GM21423 (cell line): ENCODE data around the gene HNRNPA2B1.

Experiments
- ATAC-seq: cut with Tn5 transposase; IDR thresholded peaks from one replicate; pipeline ENCODE4 v1.9.1; 2021; ENCODE audit warnings: mild to moderate bottlenecking, moderate library complexity; ENCODE audit not compliant: unreplicated experiment

Gene HNRNPA2B1

DNA sequence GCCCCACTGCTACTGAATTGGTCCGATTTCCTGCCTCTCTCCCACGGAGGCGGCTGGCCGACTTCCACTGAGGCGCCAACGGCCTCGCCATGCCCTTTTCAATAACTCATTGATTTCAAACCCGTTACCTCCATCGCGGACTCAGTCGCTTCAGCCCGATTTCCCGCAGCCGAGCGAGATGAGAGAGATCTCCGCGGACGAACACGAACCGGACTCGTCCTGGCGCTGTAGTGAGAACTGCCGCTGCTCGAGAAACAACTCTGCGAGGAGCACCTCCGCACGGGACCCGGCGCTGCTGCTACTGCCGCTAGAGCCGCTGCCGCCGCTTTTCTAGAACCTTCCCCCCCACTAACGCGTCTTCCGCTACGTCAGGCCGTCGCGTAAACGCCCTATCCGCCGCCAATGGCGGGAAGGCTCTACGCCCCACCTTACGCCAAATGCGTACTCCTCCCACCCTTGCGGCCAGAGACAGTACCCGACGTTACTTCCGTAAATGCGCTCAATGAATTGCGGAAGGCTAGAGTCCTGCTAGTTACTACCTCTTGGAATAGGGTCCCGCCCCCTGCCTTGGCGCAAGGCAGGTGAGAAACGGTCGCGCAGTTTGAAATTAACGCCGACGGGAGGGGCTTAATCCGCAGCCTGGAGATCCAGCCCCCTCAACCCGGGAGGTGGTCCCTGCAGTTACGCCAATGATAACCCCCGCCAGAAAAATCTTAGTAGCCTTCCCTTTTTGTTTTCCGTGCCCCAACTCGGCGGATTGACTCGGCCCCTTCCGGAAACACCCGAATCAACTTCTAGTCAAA lies at the start of gene HNRNPA2B1:
Gene HNRNPA2B1, minus strand, starts transcription at position 303 of the 803 bp plus-strand sequence. Its CDS starts 169 bp downstream, at position 134.
- peak; percentile 62 for ATAC-seq

DNA sequence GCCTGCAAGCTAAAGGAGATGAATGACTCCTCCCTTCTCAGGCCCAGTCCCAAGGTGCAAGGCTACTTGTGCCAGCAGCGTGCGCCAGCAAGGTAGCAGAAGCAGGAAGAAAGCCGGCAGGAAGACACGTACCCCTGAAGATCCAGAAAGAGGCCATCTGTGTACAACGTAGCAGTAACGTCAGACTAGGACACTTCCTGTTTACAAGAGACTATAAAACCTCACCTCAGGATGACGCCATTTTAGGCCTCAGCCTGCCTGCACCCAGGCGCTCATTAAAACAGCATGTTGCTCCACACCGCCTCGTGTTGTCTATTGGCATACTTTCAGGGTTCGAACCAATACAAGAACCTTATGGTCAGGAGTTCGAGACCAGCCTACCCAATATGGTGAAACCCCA lies 49.7 kb upstream of the HNRNPA2B1 start:
- no peak for ATAC-seq

DNA sequence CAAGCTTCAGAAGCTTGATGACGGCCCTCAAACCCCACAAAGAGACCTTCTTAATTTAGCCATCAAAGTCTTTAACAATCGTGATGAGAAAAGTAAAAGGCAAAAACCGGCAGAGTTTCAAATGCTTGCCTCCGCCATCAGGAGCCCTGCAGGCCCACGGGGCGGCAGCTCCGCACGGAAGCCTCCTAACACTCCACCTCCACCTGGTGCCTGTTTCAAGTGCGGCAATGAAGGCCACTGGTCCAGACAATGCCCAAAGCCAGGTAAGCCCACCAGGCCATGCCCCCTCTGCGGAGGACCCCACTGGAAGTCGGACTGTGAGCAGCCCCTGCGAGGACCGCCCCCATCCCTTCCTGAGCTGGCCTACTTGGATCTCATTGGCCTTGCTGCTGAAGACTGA lies 44.6 kb upstream of the HNRNPA2B1 start:
- no peak for ATAC-seq

DNA sequence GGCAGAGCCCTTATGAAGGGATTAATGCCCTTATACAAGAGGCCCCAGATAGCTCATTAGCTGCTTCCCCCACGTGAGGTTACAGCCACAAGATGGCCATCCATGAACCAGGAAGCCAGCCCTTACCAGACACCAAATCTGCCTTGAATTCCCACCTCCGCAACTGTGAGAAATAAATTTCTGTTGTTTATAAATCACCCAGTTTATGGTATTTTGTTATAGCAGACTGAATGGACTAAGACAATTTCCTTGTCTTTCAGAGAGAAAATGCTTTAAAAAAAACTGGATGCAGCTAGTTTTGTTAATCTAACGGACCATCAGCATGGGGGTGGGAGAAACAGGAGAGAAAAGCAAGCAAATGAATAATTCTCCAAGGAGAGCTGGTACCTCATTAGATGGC lies 37.5 kb upstream of the HNRNPA2B1 start:
- ATAC-seq: no peak

DNA sequence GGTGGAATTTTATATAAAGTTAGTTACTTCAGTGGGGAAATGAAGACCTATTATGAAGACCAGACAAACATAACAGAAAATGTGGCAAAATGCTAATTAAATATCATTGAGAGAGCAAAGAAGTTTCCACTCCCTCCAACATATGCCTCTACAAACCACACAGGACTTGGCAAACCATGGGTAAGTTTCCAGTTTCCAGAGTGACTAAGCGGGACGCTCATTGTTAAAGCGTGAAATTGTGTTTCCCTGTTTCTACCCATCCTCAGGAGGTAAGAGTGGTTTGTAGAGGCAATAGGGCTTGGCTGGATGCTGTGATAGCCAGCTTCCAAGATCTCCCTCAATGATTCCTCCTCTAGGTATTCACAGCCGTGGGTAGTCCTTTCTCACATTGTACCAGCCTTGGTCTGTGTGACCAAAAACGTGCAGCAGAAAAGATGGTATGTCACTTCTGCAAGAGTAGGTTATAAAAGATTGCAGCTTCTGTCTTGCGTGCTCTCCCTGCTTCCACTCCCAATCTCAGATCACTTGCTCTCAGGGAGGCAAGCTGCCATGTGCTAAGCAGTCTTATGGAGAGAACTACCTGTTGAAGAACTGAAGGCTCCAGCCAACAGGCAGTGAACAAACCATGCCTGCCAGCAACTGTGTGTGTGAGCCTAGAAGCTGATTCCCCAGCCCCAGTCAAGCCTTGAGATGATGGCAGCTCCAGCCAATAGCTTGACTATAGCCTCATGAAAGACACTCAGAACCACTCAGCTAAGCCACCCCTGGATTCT lies 36.7 kb upstream of the HNRNPA2B1 start:
- ATAC-seq: no peak

DNA sequence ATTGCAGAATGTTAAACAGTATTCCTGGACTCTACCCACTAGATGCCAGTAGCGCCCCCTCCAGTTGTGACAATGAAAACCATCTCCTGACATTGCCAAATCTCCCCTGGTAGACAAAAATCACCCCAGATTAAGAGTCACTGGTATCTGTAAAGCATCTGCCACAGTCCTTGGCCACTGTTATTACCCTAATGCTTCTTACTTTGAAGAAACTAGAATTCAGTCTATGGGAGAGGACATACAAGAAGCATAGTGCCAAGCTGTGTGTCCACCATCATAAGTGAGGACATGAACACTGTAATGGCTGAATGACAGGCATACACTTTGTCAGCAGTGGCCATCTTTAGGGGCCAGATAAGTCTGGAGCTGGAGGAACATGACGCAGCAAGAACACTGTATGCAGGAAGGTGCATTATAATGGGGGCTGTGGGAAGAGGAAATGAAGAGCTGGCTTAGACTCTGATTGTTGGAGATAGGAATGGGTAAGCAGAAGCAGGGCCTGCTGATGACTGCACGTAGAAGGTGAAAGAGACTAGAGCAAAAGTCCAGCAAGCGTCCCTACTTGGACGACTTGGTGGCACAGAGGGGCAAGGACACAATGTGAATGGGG lies 33.5 kb upstream of the HNRNPA2B1 start:
- ATAC-seq: no peak

DNA sequence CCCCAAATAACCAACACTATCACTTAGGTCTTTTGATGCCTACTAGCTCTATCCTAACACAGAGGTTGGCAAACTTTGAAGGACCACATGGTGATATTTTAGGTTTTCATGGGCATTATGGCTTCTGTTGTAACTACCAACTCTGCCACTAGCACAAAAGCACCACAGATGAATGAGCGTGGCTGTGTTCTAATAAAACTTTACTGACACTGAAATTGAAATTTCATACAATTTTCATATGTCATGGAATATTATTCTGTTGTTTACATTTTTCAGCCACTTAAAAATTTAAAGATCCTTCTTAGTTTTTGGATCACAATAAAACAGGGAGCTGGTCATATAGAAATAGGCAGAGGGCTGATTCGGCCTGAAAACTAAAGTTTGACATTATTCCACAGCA lies 27.4 kb upstream of the HNRNPA2B1 start:
- no peak for ATAC-seq

DNA sequence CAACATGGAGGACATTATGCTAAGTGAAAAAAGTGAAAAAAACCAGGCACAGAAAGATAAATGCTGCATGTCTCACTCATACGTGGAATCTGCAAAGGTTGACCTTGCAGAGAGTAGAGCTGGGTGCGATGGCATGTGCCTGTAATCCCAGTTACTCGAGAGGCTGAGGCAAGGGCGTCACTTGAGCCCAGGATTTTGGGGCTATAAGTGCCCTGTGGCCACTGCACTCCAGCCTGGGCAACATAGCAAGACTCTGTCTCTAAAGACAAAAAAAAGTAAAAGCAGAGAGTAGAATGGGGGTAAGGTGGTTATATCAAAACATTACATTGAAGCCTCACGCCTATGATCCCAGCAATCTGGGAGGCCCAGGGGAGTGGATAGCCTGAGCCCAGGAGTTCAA lies 23.8 kb upstream of the HNRNPA2B1 start:
- no peak for ATAC-seq

DNA sequence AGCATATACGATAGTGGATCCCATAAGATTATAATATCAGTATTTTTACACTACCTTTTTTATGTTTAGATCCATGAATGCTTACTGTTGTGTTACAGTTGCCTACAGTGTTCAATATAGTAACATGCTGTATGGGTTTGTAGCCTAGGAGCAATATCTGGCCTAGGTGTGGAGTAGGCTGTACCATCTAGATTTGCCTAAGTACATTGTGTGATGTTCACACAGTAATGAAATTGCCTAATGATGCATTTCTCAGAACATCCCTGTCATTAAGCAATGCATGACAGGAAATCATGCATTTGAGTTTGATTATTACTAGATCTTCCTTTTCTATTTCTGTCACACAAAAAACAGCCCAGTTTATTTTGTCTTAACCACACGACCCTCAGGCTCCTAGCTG lies 15.5 kb upstream of the HNRNPA2B1 start:
- no peak for ATAC-seq

DNA sequence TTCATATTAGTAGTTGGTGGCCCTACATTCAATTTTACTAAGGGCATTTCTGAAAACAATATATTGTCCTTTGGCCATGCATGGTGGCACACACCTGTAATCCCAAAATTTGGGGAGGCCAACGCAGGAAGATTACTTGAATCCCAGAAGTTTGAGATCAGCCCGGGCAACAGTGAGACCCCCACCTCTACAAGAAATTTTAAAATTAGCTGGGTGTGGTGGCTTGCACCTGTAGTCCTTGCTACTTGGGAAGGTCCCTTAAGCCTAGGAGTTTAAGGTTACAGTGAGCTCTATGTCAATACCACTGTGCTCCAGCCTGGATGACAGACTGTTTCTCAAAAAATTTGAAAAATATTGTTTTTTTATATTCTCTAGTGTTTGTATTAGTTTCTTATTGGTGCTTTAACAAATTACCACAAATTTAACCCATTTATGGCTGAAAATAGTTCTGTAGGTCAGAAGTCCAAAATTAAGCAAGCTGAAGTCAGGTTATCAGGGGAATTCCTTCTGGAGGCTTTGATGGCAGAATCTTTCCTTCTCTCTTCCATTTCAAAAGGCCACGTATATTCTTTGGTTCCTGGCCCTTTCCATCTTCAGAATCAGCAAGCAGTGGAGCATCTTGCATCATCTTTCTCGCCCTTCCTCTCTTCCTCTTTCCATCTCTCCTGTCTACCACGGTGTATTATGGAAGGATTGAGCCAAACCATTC lies 13.4 kb upstream of the HNRNPA2B1 start:
- no peak for ATAC-seq

DNA sequence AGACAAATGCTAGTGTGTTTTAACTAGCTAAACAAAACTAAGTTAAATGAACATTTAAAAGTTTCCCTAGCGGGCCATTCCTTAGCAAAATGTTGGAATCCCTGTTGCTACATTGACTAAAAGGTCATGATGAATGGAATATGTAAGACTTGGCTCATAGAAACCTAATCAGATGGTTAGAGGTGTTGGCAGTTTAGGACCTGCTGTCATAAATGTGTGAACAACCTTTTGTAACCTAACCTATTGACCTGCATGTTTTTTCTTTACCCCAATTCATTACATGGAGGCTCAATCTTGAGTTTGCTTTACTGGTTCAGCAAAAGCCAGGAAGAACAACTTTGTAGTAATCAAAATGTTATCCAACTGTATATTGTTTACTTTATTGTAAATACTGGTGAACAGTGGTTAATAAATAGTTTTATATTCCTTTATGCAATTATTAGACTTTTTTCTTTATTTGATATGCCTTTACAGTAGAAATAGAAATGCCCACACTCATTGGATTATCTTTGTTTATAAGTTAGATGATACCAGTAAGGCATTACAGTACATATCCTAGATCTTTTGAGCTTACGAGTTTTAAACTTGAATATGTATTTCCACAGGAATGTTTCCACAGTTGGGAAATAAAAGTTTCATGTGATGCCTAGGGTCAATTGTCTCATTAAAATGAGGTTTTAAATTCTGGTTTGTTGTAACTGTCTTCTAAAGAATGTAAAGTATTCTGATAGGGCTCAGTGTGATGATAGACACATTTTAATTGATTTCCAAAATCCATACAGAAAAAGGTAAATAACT lies 12.6 kb upstream of the HNRNPA2B1 start:
- no peak for ATAC-seq

DNA sequence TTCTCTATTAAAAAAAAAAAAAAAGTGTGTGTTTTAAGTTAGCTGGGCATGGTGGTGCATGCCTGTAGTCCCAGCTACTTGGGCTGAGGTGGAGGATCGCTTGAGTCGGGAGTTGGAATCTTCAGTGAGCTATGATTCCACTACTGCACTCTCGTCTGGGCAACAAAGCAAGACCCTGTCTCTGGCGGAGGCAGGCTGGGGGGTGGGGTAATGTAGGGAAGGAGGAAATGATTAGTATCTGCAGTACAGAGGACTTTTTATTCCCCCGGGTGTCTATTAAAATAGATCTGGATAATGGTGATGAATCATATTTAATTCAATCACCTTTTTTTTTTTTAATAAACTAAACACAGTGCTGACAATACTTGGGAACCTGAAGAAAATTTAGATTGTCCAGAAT lies 7.5 kb upstream of the HNRNPA2B1 start:
- no peak for ATAC-seq

DNA sequence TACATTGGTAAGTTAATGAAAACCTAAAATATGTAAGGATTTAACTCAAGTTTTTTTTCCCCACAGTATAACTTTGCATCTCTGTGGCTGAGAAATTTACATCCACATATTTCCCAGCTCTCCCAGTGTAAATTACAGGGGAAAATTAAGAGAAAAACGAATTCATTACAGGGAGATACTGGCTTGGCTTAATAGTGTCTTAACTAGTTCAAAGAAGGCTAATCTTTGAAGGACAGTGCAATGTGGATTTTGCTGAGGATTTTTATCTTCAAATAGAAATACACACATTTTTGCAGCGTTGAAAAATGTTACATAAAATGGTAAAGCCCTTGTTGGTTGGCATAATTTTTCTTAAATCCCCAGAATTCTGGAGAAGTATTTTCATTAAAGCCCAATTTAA lies 2.5 kb upstream of the HNRNPA2B1 start:
- ATAC-seq: no peak

DNA sequence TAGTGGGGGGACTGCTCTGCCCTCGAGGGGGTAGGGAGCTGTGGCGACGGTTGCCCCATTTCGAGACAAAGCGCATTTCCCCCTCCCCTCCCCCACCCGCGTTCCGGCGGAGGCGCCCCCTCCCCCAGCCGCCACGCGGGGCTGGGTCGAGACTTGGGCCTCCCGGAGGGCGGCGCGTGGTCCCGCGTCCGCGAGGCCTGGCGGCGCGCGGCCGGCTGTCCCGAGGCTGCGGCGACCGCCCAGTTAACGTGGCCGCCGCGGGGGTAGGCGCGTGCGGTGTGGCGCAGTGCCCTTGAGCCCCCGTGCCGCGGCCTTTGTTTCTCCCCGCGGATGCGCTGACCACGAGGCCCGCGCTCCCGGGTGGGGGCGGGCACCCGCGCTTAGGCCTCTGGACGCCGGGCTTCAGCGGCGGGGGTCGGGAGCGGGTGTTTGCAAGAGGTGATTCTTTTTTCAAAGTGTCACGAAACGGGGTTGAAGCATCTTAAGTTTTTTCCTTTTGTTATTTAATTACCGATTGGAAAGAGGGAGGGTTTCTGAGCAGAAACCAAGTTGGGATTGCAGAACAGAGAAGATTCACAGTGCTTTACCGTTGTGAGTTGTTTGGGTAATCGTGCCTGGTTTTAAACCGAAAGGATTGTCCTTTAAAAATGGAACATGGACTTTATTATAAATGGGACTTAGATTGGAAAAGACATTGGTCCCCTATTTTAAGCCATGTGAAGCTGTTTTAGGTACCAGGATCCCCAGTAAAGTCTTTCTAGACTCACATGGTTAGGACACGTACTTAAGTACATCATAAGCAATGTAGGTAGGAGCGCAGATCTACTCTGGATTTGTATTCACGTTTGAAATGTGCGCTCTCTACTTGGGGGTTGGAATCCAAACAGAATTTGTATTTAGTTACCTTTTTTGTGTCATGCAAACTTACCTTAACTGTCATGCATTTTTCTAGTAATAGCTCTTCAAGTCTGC lies 1.8 kb upstream of the HNRNPA2B1 start:
- ATAC-seq: no peak

DNA sequence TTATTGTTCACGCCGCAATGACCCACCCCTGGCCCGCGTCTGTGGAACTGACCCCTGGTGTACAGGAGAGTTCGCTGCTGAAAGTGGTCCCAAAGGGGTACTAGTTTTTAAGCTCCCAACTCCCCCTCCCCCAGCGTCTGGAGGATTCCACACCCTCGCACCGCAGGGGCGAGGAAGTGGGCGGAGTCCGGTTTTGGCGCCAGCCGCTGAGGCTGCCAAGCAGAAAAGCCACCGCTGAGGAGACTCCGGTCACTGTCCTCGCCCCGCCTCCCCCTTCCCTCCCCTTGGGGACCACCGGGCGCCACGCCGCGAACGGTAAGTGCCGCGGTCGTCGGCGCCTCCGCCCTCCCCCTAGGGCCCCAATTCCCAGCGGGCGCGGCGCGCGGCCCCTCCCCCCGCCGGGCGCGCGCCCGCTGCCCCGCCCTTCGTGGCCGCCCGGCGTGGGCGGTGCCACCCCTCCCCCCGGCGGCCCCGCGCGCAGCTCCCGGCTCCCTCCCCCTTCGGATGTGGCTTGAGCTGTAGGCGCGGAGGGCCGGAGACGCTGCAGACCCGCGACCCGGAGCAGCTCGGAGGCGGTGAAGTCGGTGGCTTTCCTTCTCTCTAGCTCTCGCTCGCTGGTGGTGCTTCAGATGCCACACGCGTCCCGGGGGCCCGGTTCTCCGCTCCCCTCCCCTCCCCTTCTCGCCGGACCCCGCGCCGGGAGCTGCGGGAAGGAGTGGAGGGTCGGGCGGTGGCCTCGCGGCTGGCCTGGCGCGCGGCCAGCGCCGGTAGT lies 887 bp upstream of the HNRNPA2B1 start, which contains the start of gene CBX3:
Gene CBX3, plus strand, starts transcription at position 499 of the 772 bp plus-strand sequence. CDS start 1,254 bp downstream, outside the sequence.
- ATAC-seq: peak; percentile 44

DNA sequence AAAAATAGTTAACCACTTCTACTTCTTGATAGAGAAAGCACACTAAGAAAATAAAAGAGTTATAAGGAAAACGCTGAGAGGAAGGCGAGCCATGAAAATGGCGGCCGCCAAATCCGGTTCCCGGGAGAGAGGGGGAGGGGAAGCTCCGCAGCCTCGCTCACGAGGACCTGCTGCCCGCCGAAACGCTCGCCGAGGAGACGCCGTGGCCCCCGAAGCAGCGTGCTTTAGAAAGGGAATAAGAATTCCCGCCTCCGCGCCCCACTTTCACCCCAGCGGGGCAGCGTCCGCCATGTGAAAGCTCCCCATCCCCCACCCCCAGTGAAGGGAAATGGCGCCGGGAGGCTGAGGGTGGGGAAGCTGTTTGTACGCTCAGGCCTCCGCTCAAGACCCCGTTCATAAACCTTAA lies 505 bp downstream of the HNRNPA2B1 start:
- peak; percentile 11 for ATAC-seq

DNA sequence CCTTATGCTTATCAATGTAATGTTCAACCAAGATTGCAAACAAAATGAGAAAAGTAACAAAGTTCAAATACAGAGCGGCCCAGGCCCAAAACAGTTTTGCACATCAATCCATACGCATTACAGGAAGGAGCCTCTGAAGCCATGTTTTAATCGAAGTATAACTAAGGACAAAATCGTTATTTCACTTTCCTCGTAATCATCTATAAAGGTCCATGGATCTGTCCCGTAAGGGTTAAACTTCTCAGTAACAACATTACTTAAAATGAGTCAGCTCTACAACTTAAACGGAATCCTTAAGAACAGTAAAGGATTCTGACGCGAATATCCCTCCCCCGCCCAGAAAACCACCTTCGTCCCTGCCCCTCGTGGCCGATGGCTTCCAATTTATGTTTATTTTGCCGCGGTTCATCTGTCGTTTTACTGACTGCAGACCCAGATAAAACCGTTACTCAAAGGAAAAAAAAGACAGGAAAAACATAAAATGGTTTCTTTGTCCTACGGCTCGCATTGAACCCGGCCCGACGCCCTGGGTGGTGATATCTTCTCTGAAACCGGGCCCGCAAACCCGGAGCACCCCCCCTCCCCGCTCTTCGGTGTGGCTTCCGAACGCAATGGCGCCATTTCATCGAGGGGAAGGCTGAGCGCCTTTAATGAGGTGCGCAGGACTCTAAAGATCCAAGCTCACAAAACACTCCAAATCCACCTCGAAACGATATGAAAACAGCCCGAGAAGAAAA lies 1.1 kb downstream of the HNRNPA2B1 start:
- ATAC-seq: no peak

DNA sequence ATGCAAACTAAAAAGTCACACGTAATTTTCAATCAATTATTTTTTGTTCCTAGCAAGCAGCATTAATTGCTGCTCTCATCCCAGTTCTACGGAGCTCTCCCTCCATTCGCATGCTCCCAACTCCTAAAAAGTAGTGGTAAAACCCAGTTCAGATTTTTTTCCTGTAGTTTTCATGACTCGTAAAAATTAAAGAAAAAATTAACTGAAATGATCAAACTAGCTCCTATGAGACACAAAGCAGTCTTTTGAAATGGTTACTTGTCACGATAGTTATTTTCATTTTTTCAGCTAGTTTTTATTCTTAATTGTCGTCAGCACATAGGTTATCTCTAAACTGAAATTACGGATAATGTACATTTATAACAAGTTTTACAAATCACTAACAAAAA lies 1.8 kb downstream of the HNRNPA2B1 start:
- no peak for ATAC-seq
